Measurements from ENCODE around the gene NDOR1.

NDOR1 gene

GRCh38 chr9:137244486-137245449 is 39.3 kb downstream of the NDOR1 start:
- TF ChIP-seq CTCF (IDR thresholded peaks at IDR 0.05; ENCODE audit: borderline replicate concordance, insufficient read depth, low read depth, low read length) = no peak
- H3K4me3 ChIP-seq (ENCODE audit: low read depth, low read length) = no peak overlapping the region

- H3K4me3 ChIP-seq (ENCODE audit: low read depth, low read length) = no peak overlapping the region
- no peak for TF ChIP-seq CTCF (IDR thresholded peaks at IDR 0.05; ENCODE audit: borderline replicate concordance, insufficient read depth, low read depth, low read length)
These were observed 40.2 kb downstream of the NDOR1 start for GRCh38 chr9:137245450-137246421.

- no peak for TF ChIP-seq CTCF (IDR thresholded peaks at IDR 0.05; ENCODE audit: borderline replicate concordance, insufficient read depth, low read depth, low read length)
- H3K4me3 ChIP-seq (ENCODE audit: low read depth, low read length) = no peak overlapping the region
These were observed 41.8 kb downstream of the NDOR1 start for GRCh38 chr9:137247135-137247915.

GRCh38 chr9:137247916-137248175 is 42.3 kb downstream of the NDOR1 start:
- H3K4me3 ChIP-seq (ENCODE audit: low read depth, low read length) = no peak overlapping the region
- TF ChIP-seq CTCF (IDR thresholded peaks at IDR 0.05; ENCODE audit: borderline replicate concordance, insufficient read depth, low read depth, low read length) = no peak

GRCh38 chr9:137250329-137251193 is 45.1 kb downstream of the NDOR1 start:
- H3K4me3 ChIP-seq (ENCODE audit: low read depth, low read length) = no peak overlapping the region
- TF ChIP-seq CTCF (IDR thresholded peaks at IDR 0.05; ENCODE audit: borderline replicate concordance, insufficient read depth, low read depth, low read length) = no peak

GRCh38 chr9:137251194-137251461 is 45.6 kb downstream of the NDOR1 start, which contains the start of gene STPG3:
Gene STPG3, plus strand, starts transcription at chr9:137251286. Its CDS starts 1 bp downstream, at chr9:137251287.
- no peak for TF ChIP-seq CTCF (IDR thresholded peaks at IDR 0.05; ENCODE audit: borderline replicate concordance, insufficient read depth, low read depth, low read length)

More at GRCh38 chr9:137251194-137251461, 45.6 kb downstream of the NDOR1 start, which contains the start of gene STPG3:
- H3K4me3 ChIP-seq (ENCODE audit: low read depth, low read length) = no peak within 1 kb of the TSS
